HepG2 (cell line): ENCODE measurements around the gene DNMT1. TPM values are rescaled to one million over a fixed set of nuclear protein-coding genes. Genes with fewer than 3 reads are reported as not detected.

Source experiments
- ATF4 ChIP-seq, 2 experiments: fragments of 450-650 bp in 1 of 2; sonication (generic) in 1 of 2; formaldehyde crosslinking; IDR thresholded peaks; 2 replicates each; pipeline versions ENCODE4 v1.5.0 to v1.8.0; 2020 to 2022; ENCODE audit warnings: mild to moderate bottlenecking in 1 of 2, missing genetic modification reagents in 1 of 2
- CC2D1A ChIP-seq: sonication (generic); formaldehyde crosslinking; IDR thresholded peaks from 2 replicates; pipeline ENCODE4 v1.8.1; 2023; ENCODE audit warnings: mild to moderate bottlenecking, missing genetic modification reagents
- DRAP1 ChIP-seq: IDR thresholded peaks from 2 replicates; pipeline ENCODE4 v1.6.1; 2016; ENCODE audit warnings: missing genetic modification reagents, missing compliant biosample characterization
- E2F2 ChIP-seq: sonication (generic); formaldehyde crosslinking; IDR thresholded peaks from 2 replicates; pipeline ENCODE4 v1.4.0; 2020; ENCODE audit warnings: missing genetic modification reagents, borderline replicate concordance
- EED ChIP-seq: sonication (generic); formaldehyde crosslinking; IDR thresholded peaks from 2 replicates; pipeline ENCODE4 v1.5.0; 2020; ENCODE audit warnings: mild to moderate bottlenecking, missing genetic modification reagents
- FOXO4 ChIP-seq: sonication (generic); formaldehyde crosslinking; conservative IDR thresholded peaks from 2 replicates; pipeline ENCODE4 v1.8.1; 2023; ENCODE audit warnings: missing genetic modification reagents
- HIVEP1 ChIP-seq: sonication (generic); formaldehyde crosslinking; IDR thresholded peaks from 2 replicates; pipeline ENCODE4 v1.4.0; 2020; ENCODE audit warnings: mild to moderate bottlenecking, missing genetic modification reagents
- POLR2G ChIP-seq: fragments of 200-400 bp; formaldehyde crosslinking; IDR thresholded peaks from 2 replicates; pipeline ENCODE4 v1.6.1; 2018; ENCODE audit warnings: mild to moderate bottlenecking, low read depth, low read length, moderate library complexity
- PRMT3 ChIP-seq: sonication (generic); formaldehyde crosslinking; IDR thresholded peaks from 2 replicates; pipeline ENCODE4 v1.8.1; 2022; ENCODE audit warnings: low read depth, mild to moderate bottlenecking, moderate library complexity, missing genetic modification reagents, borderline replicate concordance
- RFX5 ChIP-seq: IDR thresholded peaks from 2 replicates; pipeline ENCODE4 v1.6.1; 2011; ENCODE audit warnings: low read depth, low read length, improper control_type of control experiment
- SCMH1 ChIP-seq: sonication (generic); formaldehyde crosslinking; IDR thresholded peaks from 2 replicates; pipeline ENCODE4 v1.9.0; 2021; ENCODE audit warnings: missing genetic modification reagents, mild to moderate bottlenecking, borderline replicate concordance
- TFDP1 ChIP-seq: IDR thresholded peaks from 2 replicates; pipeline ENCODE4 v1.6.1; 2016; ENCODE audit warnings: missing compliant biosample characterization, missing genetic modification reagents, borderline replicate concordance
- ZNF460 ChIP-seq: sonication (generic); formaldehyde crosslinking; IDR thresholded peaks from 2 replicates; pipeline ENCODE4 v1.5.1; 2020; ENCODE audit warnings: missing genetic modification reagents, mild to moderate bottlenecking, borderline replicate concordance
- ZNF496 ChIP-seq: sonication (generic); formaldehyde crosslinking; IDR thresholded peaks from 2 replicates; pipeline ENCODE4 v1.8.1; 2023; ENCODE audit warnings: mild to moderate bottlenecking, moderate library complexity, missing genetic modification reagents; ENCODE audit not compliant: insufficient replicate concordance
- ZNF552 ChIP-seq: sonication (generic); formaldehyde crosslinking; IDR thresholded peaks from 2 replicates; pipeline ENCODE4 v1.9.0; 2022; ENCODE audit warnings: missing genetic modification reagents, mild to moderate bottlenecking, borderline replicate concordance
- ZNF687 ChIP-seq: sonication (generic); formaldehyde crosslinking; IDR thresholded peaks from 2 replicates; pipeline ENCODE4 v1.5.1; 2020; ENCODE audit warnings: mild to moderate bottlenecking, missing genetic modification reagents, moderate library complexity
- ZNF878 ChIP-seq: sonication (generic); formaldehyde crosslinking; IDR thresholded peaks from 2 replicates; pipeline ENCODE4 v1.8.1; 2023; ENCODE audit warnings: mild to moderate bottlenecking, missing genetic modification reagents, moderate library complexity
- ZNF891 ChIP-seq: sonication (generic); formaldehyde crosslinking; IDR thresholded peaks from 2 replicates; pipeline ENCODE4 v1.5.0; 2020; ENCODE audit warnings: mild to moderate bottlenecking, missing genetic modification reagents
- polyA plus RNA-seq, 8 experiments: library from polyadenylated mRNA; depleted of rRNA in 3 of 8; stranded (reverse) in 7 of 8; unstranded in 1 of 8; fragments of >200 nt; fragmentation: Illumina TruSeq in 4 of 8; extraction: Trizol in 4 of 8; gene quantifications; 2 replicates each; pipeline versions ENCODE4 v1.2.1 to v1.2.3, GENCODE V29; 2011 to 2016; ENCODE audit warnings: low read depth in 4 of 8, missing spikeins in 1 of 8, mixed read lengths in 1 of 8; ENCODE audit not compliant: insufficient read depth in 1 of 8
- total RNA-seq, 5 experiments: library from RNA; depleted of rRNA; stranded (reverse); fragments of >200 nt; fragmentation: Illumina TruSeq; extraction: Trizol; gene quantifications; 2 replicates each; pipeline ENCODE4 v1.2.3, GENCODE V29; 2016; ENCODE audit warnings: low read depth in 1 of 5

DNMT1 gene
- total and polyA plus RNA-seq, 2 of the 13 experiments (the other 11 are each of a cell fraction or from before 2014, with no cell fraction given), result 31.2 to 91.1 TPM

- TF ChIP-seq ZNF687 (peak; percentile 99), PRMT3 (CRISPR knock-in tag) (0 out of 2 replicates have a peak, but pooled peaks have one; percentile 16), POLR2G (peak; percentile 92), E2F2 (no peak; the same call in 1 of the 2 replicates), CC2D1A (CRISPR knock-in tag) (no peak), ZNF460 (CRISPR knock-in tag) (no peak), HIVEP1 (CRISPR knock-in tag) (0 out of 2 replicates have a peak, but pooled peaks have one; percentile 41), ZNF552 (CRISPR knock-in tag) (peak; percentile 89; the same call in 1 of the 2 replicates), ATF4 (CRISPR knock-in tag; IDR thresholded peaks at IDR 0.05) (no peak), ZNF891 (CRISPR knock-in tag) (peak; percentile 43; the same call in 1 of the 2 replicates), FOXO4 (0 out of 2 replicates have a peak, but pooled peaks have one; percentile 22), RFX5 (peak; percentile 77), ZNF496 (CRISPR knock-in tag) (no peak), TFDP1 (CRISPR knock-in tag) (peak; percentile 76; the same call in 1 of the 2 replicates), ZNF878 (CRISPR knock-in tag) (0 out of 2 replicates have a peak, but pooled peaks have one; percentile 55), EED (CRISPR knock-in tag) (no peak; the same call in none of the 2 replicates), DRAP1 (CRISPR knock-in tag) (peak; percentile 42), SCMH1 (CRISPR knock-in tag) (no peak)
These were observed 88.4 kb downstream of the DNMT1 start, which contains the start of gene PPAN (continued) for GRCh38 chr19:10106100-10106936.
